HFF-Myc (cell line): ENCODE measurements around the gene HAPLN2.

ENCODE experiments used
- DNase-seq: peaks from one replicate; pipeline ENCODE4 v3.0.0-alpha.2; 2011; ENCODE audit warnings: low read depth; ENCODE audit errors: extremely low read depth
- H3K4me3 ChIP-seq: replicated peaks from 2 replicates; pipeline ENCODE4 v1.5.1; 2011; ENCODE audit warnings: low read depth, mild to moderate bottlenecking, control low read depth, low read length
- CTCF ChIP-seq: IDR thresholded peaks from 2 replicates; pipeline ENCODE4 v1.5.1; 2012; ENCODE audit warnings: mild to moderate bottlenecking, low read depth, low read length, control low read depth; ENCODE audit errors: missing control alignments

HAPLN2 gene

GRCh38 chr1:156619582-156619955 is 354 bp downstream of the HAPLN2 start:
- DNase-seq, result no peak
- TF ChIP-seq CTCF, result no peak
- no peak overlapping the region for H3K4me3 ChIP-seq

- TF ChIP-seq CTCF, result no peak
- no peak overlapping the region for H3K4me3 ChIP-seq
- DNase-seq, result no peak
Measured at GRCh38 chr1:156622581-156623297, 3.5 kb downstream of the HAPLN2 start.

GRCh38 chr1:156623946-156624813 is 5.0 kb downstream of the HAPLN2 start:
- peak overlapping the region; percentile 22 for H3K4me3 ChIP-seq
- no peak for DNase-seq
- peak; percentile 48 for TF ChIP-seq CTCF

- H3K4me3 ChIP-seq, result no peak overlapping the region
- no peak for DNase-seq
- TF ChIP-seq CTCF, result no peak
Measured at GRCh38 chr1:156624814-156625435, 5.7 kb downstream of the HAPLN2 start.

- DNase-seq, result no peak
- peak; percentile 87 for TF ChIP-seq CTCF
- H3K4me3 ChIP-seq, result no peak overlapping the region
Measured at GRCh38 chr1:156625436-156626078, 6.3 kb downstream of the HAPLN2 start.

GRCh38 chr1:156626079-156626438 is 6.8 kb downstream of the HAPLN2 start:
- TF ChIP-seq CTCF, result no peak
- H3K4me3 ChIP-seq, result no peak overlapping the region
- DNase-seq, result no peak
